Stimulated activated effector memory CD8-positive, alpha-beta T cell treated with anti-CD3 and anti-CD28 coated beads, Interleukin-12 subunit alpha, Interleukin-12 subunit beta, amount 100 ng/mL, for 72 hours (primary cell): Measurements from ENCODE around the gene TSC22D2.
A peak's percentile ranks its signal among the peaks of the same experiment; 100 is the strongest.

Experiments
- ATAC-seq: fragments of 150-1000 bp; cut with Tn5 transposase; 2 replicates; pipeline ENCODE4 v1.10.0; 2021
- DNase-seq, 2 donors: peaks; one replicate each; pipeline ENCODE4 v3.0.0; 2021 to 2022; ENCODE audit warnings: low spot score in 2 of 2
- H3K27ac Mint-ChIP-seq: one replicate; pipeline ENCODE4 v1.8.0; 2022; ENCODE audit warnings: mild to moderate bottlenecking, mixed read lengths
- H3K36me3 Mint-ChIP-seq: one replicate; pipeline ENCODE4 v1.8.0; 2022; ENCODE audit warnings: mild to moderate bottlenecking, mixed read lengths
- H3K4me1 Mint-ChIP-seq: one replicate; pipeline ENCODE4 v1.8.0; 2022; ENCODE audit warnings: mixed read lengths
- H3K4me3 Mint-ChIP-seq: one replicate; pipeline ENCODE4 v1.8.0; 2022; ENCODE audit warnings: mild to moderate bottlenecking, mixed read lengths
- H3K9me3 Mint-ChIP-seq: one replicate; pipeline ENCODE4 v1.8.0; 2022; ENCODE audit warnings: mixed read lengths

Gene TSC22D2

GRCh38 chr3:150444371-150444770 lies 36.3 kb downstream of the TSC22D2 start:
- ATAC-seq, result no peak

GRCh38 chr3:150446470-150446977 lies 38.4 kb downstream of the TSC22D2 start:
- DNase-seq (no peak), ATAC-seq (no peak)
- H3K4me1 Mint-ChIP-seq, result peaks cover 32% of the 10 kb centered on the region
- no peak overlapping the region for H3K27ac Mint-ChIP-seq
- no peaks in the 10 kb centered on the region for H3K9me3 Mint-ChIP-seq
- no peak overlapping the region for H3K4me3 Mint-ChIP-seq
- H3K36me3 Mint-ChIP-seq, result peaks cover 6% of the 10 kb centered on the region

More at GRCh38 chr3:150444371-150444770, 36.3 kb downstream of the TSC22D2 start:
- H3K4me3 Mint-ChIP-seq, result no peak overlapping the region
- no peak for DNase-seq
- peaks cover 32% of the 10 kb centered on the region for H3K4me1 Mint-ChIP-seq
- H3K27ac Mint-ChIP-seq, result no peak overlapping the region
- H3K36me3 Mint-ChIP-seq, result peaks cover 17% of the 10 kb centered on the region
- no peaks in the 10 kb centered on the region for H3K9me3 Mint-ChIP-seq

- peaks cover 11% of the 10 kb centered on the region for H3K36me3 Mint-ChIP-seq
- H3K9me3 Mint-ChIP-seq, result no peaks in the 10 kb centered on the region
- H3K27ac Mint-ChIP-seq, result peak overlapping the region; percentile 52
- no peak overlapping the region for H3K4me3 Mint-ChIP-seq
- ATAC-seq (no peak), DNase-seq (no peak)
- peaks cover 27% of the 10 kb centered on the region for H3K4me1 Mint-ChIP-seq
These were observed 39.0 kb downstream of the TSC22D2 start for GRCh38 chr3:150447084-150447483.

GRCh38 chr3:150447631-150448465 lies 39.8 kb downstream of the TSC22D2 start:
- peaks cover 12% of the 10 kb centered on the region for H3K36me3 Mint-ChIP-seq
- DNase-seq (no peak), ATAC-seq (no peak)
- peaks cover 24% of the 10 kb centered on the region for H3K4me1 Mint-ChIP-seq
- H3K4me3 Mint-ChIP-seq, result no peak overlapping the region
- H3K27ac Mint-ChIP-seq, result peak overlapping the region; percentile 52
- H3K9me3 Mint-ChIP-seq, result no peaks in the 10 kb centered on the region

- ATAC-seq (peak; percentile 49), DNase-seq (no peak)
- Mint-ChIP-seq H3K36me3 (peaks cover 9% of the 10 kb centered on the region), H3K27ac (no peak overlapping the region), H3K4me1 (peaks cover 29% of the 10 kb centered on the region), H3K4me3 (no peak overlapping the region), H3K9me3 (no peaks in the 10 kb centered on the region)
These were observed 41.1 kb downstream of the TSC22D2 start for GRCh38 chr3:150449169-150449721.

GRCh38 chr3:150450916-150451315 lies 42.8 kb downstream of the TSC22D2 start:
- ATAC-seq (no peak), DNase-seq (no peak)
- Mint-ChIP-seq H3K27ac (no peak overlapping the region), H3K36me3 (peaks cover 6% of the 10 kb centered on the region), H3K9me3 (no peaks in the 10 kb centered on the region), H3K4me3 (no peak overlapping the region), H3K4me1 (peaks cover 29% of the 10 kb centered on the region)

- peaks cover 29% of the 10 kb centered on the region for H3K4me1 Mint-ChIP-seq
- H3K36me3 Mint-ChIP-seq, result peaks cover 7% of the 10 kb centered on the region
- DNase-seq, result no peak
- H3K27ac Mint-ChIP-seq, result peak overlapping the region; percentile 52
- H3K9me3 Mint-ChIP-seq, result no peaks in the 10 kb centered on the region
- no peak for ATAC-seq
- no peak overlapping the region for H3K4me3 Mint-ChIP-seq
These were observed 43.4 kb downstream of the TSC22D2 start for GRCh38 chr3:150451329-150452048.

- peaks cover 26% of the 10 kb centered on the region for H3K36me3 Mint-ChIP-seq
- no peaks in the 10 kb centered on the region for H3K9me3 Mint-ChIP-seq
- DNase-seq, result no peak
- no peak overlapping the region for H3K4me3 Mint-ChIP-seq
- ATAC-seq, result no peak
- H3K4me1 Mint-ChIP-seq, result peaks cover 19% of the 10 kb centered on the region
- no peak overlapping the region for H3K27ac Mint-ChIP-seq
These were observed 45.3 kb downstream of the TSC22D2 start for GRCh38 chr3:150453353-150453752.

- no peaks in the 10 kb centered on the region for H3K9me3 Mint-ChIP-seq
- peaks cover 16% of the 10 kb centered on the region for H3K4me1 Mint-ChIP-seq
- no peak overlapping the region for H3K4me3 Mint-ChIP-seq
- peaks cover 33% of the 10 kb centered on the region for H3K36me3 Mint-ChIP-seq
- ATAC-seq (no peak), DNase-seq (no peak)
- H3K27ac Mint-ChIP-seq, result no peak overlapping the region
These were observed 46.0 kb downstream of the TSC22D2 start for GRCh38 chr3:150454085-150454484.

GRCh38 chr3:150454622-150455021 lies 46.5 kb downstream of the TSC22D2 start:
- H3K4me3 Mint-ChIP-seq, result no peak overlapping the region
- no peaks in the 10 kb centered on the region for H3K9me3 Mint-ChIP-seq
- no peak overlapping the region for H3K27ac Mint-ChIP-seq
- no peak for DNase-seq
- no peak for ATAC-seq
- H3K36me3 Mint-ChIP-seq, result peaks cover 38% of the 10 kb centered on the region
- H3K4me1 Mint-ChIP-seq, result peaks cover 11% of the 10 kb centered on the region

GRCh38 chr3:150455341-150455740 lies 47.2 kb downstream of the TSC22D2 start:
- Mint-ChIP-seq H3K4me3 (no peak overlapping the region), H3K4me1 (peaks cover 11% of the 10 kb centered on the region), H3K27ac (no peak overlapping the region), H3K9me3 (no peaks in the 10 kb centered on the region), H3K36me3 (peaks cover 44% of the 10 kb centered on the region)
- DNase-seq (no peak), ATAC-seq (no peak)

GRCh38 chr3:150458001-150458400 lies 49.9 kb downstream of the TSC22D2 start:
- H3K27ac Mint-ChIP-seq, result no peak overlapping the region
- peaks cover 5% of the 10 kb centered on the region for H3K4me1 Mint-ChIP-seq
- ATAC-seq, result no peak
- H3K36me3 Mint-ChIP-seq, result peaks cover 42% of the 10 kb centered on the region
- H3K4me3 Mint-ChIP-seq, result no peak overlapping the region
- DNase-seq, result no peak
- H3K9me3 Mint-ChIP-seq, result no peaks in the 10 kb centered on the region

- Mint-ChIP-seq H3K9me3 (no peaks in the 10 kb centered on the region), H3K4me3 (no peak overlapping the region), H3K27ac (no peak overlapping the region), H3K4me1 (no peaks in the 10 kb centered on the region), H3K36me3 (peaks cover 42% of the 10 kb centered on the region)
- ATAC-seq (no peak), DNase-seq (no peak)
These were observed 52.4 kb downstream of the TSC22D2 start for GRCh38 chr3:150460484-150460883.

- no peak for ATAC-seq
- no peak overlapping the region for H3K27ac Mint-ChIP-seq
These were observed 53.3 kb downstream of the TSC22D2 start for GRCh38 chr3:150461399-150461798.

GRCh38 chr3:150462108-150462507 lies 54.0 kb downstream of the TSC22D2 start:
- no peaks in the 10 kb centered on the region for H3K4me1 Mint-ChIP-seq
- H3K36me3 Mint-ChIP-seq, result peaks cover 36% of the 10 kb centered on the region
- H3K9me3 Mint-ChIP-seq, result no peaks in the 10 kb centered on the region
- ATAC-seq (no peak), DNase-seq (no peak)
- H3K4me3 Mint-ChIP-seq, result no peak overlapping the region
- H3K27ac Mint-ChIP-seq, result no peak overlapping the region

More at GRCh38 chr3:150461399-150461798, 53.3 kb downstream of the TSC22D2 start:
- no peak for DNase-seq
- peaks cover 42% of the 10 kb centered on the region for H3K36me3 Mint-ChIP-seq
- no peak overlapping the region for H3K4me3 Mint-ChIP-seq
- no peaks in the 10 kb centered on the region for H3K4me1 Mint-ChIP-seq
- H3K9me3 Mint-ChIP-seq, result no peaks in the 10 kb centered on the region
